ENCODE results near the gene LPP. TPM values are rescaled to one million over a fixed set of nuclear protein-coding genes. Genes with fewer than 3 reads are reported as not detected.

Gene LPP
- total and polyA plus RNA-seq, 10 of the 15 experiments (the other 5 are each of a cell fraction or from before 2014, with no cell fraction given), result under 0.01 to 0.62 (median 0.03) TPM

GRCh38 chr3:188913084-188913483 lies 759.1 kb downstream of the LPP start (continued):
- TF ChIP-seq ZBTB11 (CRISPR knock-in tag; IDR thresholded peaks at IDR 0.05), result no peak
- TF ChIP-seq, protein P1, sequence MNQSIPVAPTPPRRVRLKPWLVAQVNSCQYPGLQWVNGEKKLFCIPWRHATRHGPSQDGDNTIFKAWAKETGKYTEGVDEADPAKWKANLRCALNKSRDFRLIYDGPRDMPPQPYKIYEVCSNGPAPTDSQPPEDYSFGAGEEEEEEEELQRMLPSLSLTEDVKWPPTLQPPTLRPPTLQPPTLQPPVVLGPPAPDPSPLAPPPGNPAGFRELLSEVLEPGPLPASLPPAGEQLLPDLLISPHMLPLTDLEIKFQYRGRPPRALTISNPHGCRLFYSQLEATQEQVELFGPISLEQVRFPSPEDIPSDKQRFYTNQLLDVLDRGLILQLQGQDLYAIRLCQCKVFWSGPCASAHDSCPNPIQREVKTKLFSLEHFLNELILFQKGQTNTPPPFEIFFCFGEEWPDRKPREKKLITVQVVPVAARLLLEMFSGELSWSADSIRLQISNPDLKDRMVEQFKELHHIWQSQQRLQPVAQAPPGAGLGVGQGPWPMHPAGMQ (IDR thresholded peaks at IDR 0.05; ENCODE audit: borderline replicate concordance), result no peak

- ATAC-seq, result no peak
- Histone ChIP-seq H3K4me2 (ENCODE audit: control insufficient read depth, insufficient read depth) (no peak overlapping the region), H3K36me3 (ENCODE audit: control insufficient read depth in 2 of 2, insufficient read depth in 2 of 2, low read length in 1 of 2) (no peaks in the 10 kb centered on the region), H3K27ac (ENCODE audit: control insufficient read depth, insufficient read depth) (no peak overlapping the region), H3K27me3 (replicated peaks in 1 of 2; ENCODE audit: control insufficient read depth in 2 of 2, insufficient read depth in 2 of 2, low read length in 1 of 2) (no peaks in the 10 kb centered on the region), H3K79me2 (ENCODE audit: control insufficient read depth, insufficient read depth, low read length) (no peaks in the 10 kb centered on the region), H3K9me3 (replicated peaks; ENCODE audit: control insufficient read depth, insufficient read depth, low read length) (no peaks in the 10 kb centered on the region; the same call in 2 of the 3 replicates), H3K9ac (ENCODE audit: control insufficient read depth, insufficient read depth, low read length) (no peak overlapping the region), H2AFZ (ENCODE audit: control insufficient read depth, low read depth, low read length) (no peak overlapping the region), H4K20me1 (ENCODE audit: control insufficient read depth, insufficient read depth) (no peaks in the 10 kb centered on the region), H3K4me1 (ENCODE audit: control insufficient read depth, insufficient read depth, low read length) (peaks cover 4% of the 10 kb centered on the region; the same call in 1 of the 2 replicates), H3K4me3 (no peak overlapping the region)
- SMC1A ChIA-PET (ENCODE audit: uncharacterized antibody, unreplicated experiment), result interaction anchor here (1.0 kb wide), 1 partner anchor 20 kb away, joined by 4 read pairs; no protein-coding TSS in a partner anchor
- no TSS peak for BruUV-seq (replicated peaks)
- DNase-seq (ENCODE audit: low read depth, low spot score), result no peak
- in situ Hi-C loops (cut with MboI), result no loop called here
- RAD21 ChIA-PET (ENCODE audit: unreplicated experiment), result no interaction called here
- FAIRE-seq, result no peak
- POLR2A ChIA-PET, result no interaction called here
- CTCF ChIA-PET, result no interaction called here
- WGBS (ENCODE audit: insufficient coverage, insufficient replicate concordance, low lambda C conversion rate, missing lambda C conversion rate), result 27% methylated on average over 2 of the region's 2 CpGs
- intact Hi-C loops (cut with micrococcal nuclease; ENCODE audit: unreplicated experiment), result no loop called here
- TF ChIP-seq MEF2A (IDR thresholded peaks at IDR 0.05; ENCODE audit: insufficient read depth, low read depth, low read length) (no peak), EP300 (IDR thresholded peaks at IDR 0.05; ENCODE audit: borderline replicate concordance in 1 of 2, control insufficient read depth in 1 of 2, low read depth in 2 of 2, low read length in 2 of 2) (no peak), BACH1 (IDR thresholded peaks at IDR 0.05; ENCODE audit: borderline replicate concordance) (no peak), IKZF1 (conservative IDR thresholded peaks at IDR 0.05) (no peak), NFYB (IDR thresholded peaks at IDR 0.05; ENCODE audit: insufficient read depth, low read depth, low read length) (no peak), JUNB (IDR thresholded peaks at IDR 0.05) (no peak), MYB (IDR thresholded peaks at IDR 0.05; ENCODE audit: borderline replicate concordance, low read depth, low read length) (no peak), NR2C1 (IDR thresholded peaks at IDR 0.05) (no peak), NRF1 (conservative IDR thresholded peaks at IDR 0.05; ENCODE audit: low read depth, low read length) (no peak), DPF2 (IDR thresholded peaks at IDR 0.05) (no peak), SREBF1 (IDR thresholded peaks at IDR 0.05; ENCODE audit: low read length) (no peak), PML (IDR thresholded peaks at IDR 0.05; ENCODE audit: low read length) (no peak), NFXL1 (IDR thresholded peaks at IDR 0.05; ENCODE audit: borderline replicate concordance) (no peak)
- TF ChIP-seq, protein P2, sequence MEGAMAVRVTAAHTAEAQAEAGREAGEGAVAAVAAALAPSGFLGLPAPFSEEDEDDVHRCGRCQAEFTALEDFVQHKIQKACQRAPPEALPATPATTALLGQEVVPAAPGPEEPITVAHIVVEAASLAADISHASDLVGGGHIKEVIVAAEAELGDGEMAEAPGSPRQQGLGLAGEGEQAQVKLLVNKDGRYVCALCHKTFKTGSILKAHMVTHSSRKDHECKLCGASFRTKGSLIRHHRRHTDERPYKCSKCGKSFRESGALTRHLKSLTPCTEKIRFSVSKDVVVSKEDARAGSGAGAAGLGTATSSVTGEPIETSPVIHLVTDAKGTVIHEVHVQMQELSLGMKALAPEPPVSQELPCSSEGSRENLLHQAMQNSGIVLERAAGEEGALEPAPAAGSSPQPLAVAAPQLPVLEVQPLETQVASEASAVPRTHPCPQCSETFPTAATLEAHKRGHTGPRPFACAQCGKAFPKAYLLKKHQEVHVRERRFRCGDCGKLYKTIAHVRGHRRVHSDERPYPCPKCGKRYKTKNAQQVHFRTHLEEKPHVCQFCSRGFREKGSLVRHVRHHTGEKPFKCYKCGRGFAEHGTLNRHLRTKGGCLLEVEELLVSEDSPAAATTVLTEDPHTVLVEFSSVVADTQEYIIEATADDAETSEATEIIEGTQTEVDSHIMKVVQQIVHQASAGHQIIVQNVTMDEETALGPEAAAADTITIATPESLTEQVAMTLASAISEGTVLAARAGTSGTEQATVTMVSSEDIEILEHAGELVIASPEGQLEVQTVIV (IDR thresholded peaks at IDR 0.05; ENCODE audit: borderline replicate concordance, partially characterized antibody), result no peak
Measured at GRCh38 chr3:188914552-188914951, 760.6 kb downstream of the LPP start.

Data from GM12878 (cell line).